Neural progenitor cell (in vitro differentiated cells): Measurements from ENCODE around the gene ZNF827.

Experiments used
- CTCF ChIP-seq: fragments of 200-600 bp; sonication (generic); IDR thresholded peaks from 2 replicates; pipeline ENCODE4 v1.5.1; 2017; ENCODE audit warnings: antibody characterized with exemption, mild to moderate bottlenecking
- EZH2 ChIP-seq: fragments of 200-600 bp; sonication (generic); IDR thresholded peaks from 2 replicates; pipeline ENCODE4 v1.6.1; 2017; ENCODE audit warnings: antibody characterized with exemption, mild to moderate bottlenecking, moderate library complexity
- EZH2phosphoT487 ChIP-seq: fragments of 200-600 bp; sonication (generic); IDR thresholded peaks from 2 replicates; pipeline ENCODE4 v1.6.1; 2017; ENCODE audit warnings: antibody characterized with exemption

DNA sequence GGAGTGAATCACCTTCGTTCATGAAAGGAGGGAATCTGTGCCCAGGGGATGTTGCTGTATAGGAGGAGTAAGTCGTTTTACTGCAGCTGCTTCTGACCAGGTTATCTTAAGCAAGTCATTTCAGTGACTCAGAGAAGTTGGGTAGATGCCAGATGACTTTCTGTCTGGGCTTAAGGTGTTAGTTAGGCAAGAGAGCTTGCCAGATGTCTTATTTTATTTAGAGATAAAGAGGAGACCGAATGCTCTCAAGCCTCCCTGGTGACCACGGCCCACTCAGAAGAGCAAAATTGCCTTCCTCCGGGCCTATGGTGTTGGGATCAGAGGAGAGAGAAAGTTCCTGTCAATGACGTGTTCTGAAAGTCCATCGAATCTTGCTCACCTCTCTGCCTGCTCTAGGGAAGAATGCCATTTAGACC is 16.3 kb upstream of the ZNF827 start:
- no peak for TF ChIP-seq CTCF
- no peak for TF ChIP-seq EZH2
- TF ChIP-seq EZH2phosphoT487, result no peak
